ENCODE data around the gene CACFD1.

Gene CACFD1

DNA sequence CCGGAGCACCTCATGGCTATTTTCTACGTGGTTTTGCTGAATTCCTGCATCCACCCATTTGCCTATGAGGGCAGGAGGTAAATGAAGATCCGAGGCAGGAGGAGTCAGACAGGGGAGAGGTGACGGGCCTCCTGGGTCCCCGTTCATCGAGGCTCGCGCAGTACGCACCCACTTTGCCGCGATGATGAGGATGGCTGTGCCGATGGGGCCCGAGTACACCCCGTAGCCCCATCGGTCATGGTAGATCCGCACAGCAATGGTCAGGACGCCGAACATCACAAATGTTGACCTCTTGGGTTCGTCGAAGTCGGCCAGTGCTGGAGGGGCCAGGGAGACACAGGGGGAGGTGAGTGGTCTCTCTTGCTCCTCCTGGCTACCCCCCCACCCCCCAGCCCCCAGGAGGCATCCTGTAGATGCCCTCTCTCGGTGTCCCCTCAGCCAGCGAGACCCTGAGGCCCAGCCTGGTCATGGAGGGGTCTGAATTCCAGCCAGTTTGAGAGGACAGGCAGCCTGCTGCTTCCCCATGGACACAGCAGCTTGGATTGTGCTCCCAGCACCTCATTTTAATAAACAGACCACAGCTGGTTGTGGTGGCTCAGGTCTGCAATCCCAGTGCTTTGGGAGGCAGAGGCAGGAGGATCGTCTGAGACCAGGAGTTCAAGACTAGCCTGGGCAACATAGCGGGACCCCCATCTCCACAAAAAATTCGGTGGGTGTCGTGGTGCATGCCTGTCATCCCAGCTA is 59.1 kb downstream of the CACFD1 start:
- DNase-seq (ENCODE audit: low read depth), result no peak

GRCh38 chr9:133519693-133520092 is 59.9 kb downstream of the CACFD1 start:
- DNase-seq (ENCODE audit: low read depth), result no peak

DNA sequence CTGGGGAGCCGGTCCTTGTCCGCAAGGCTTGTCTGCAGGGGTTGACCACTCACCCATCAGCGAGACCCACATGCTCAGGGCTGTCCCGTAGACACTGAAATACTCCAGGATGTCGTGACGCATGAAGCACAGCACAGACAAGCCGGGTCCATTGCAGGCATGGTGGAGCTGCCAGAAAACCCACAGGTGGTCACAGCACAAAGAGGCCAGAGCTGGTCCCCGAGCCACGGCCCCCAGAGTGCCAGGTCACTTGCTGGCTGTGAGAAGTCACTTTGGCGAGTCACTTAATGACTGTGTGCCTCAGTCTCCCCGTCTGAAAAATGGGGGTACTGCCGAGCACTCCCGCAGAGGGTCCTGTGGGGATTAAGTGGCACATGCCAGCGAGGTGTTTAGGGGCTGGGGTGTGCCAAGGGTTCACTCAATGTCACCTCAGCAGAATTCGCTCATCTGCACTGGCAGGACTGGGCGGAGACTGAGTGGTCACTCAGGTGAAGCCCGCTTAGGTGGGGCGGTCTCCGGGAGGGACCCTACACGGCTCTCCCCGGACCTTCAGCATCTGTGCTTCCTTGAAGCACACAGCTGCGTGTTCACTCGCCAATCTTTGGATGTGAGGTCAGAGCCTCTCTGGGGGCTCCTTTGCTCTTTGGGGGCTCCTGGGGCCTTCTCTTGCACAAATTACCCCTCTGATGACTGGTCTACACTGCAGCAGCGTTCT is 60.5 kb downstream of the CACFD1 start:
- DNase-seq (ENCODE audit: low read depth), result no peak
